Vagina (tissue), 2 donors: ENCODE results near the gene PCSK2.

Experiments
- CTCF ChIP-seq, 3 experiments: fragments of 450-650 bp in 2 of 3; fragments of 200-600 bp in 1 of 3; sonication (generic) in 1 of 3; IDR thresholded peaks; one replicate each; pipeline ENCODE4 v1.5.1; 2017 to 2019; ENCODE audit warnings: antibody characterized with exemption in 3 of 3, mild to moderate bottlenecking in 2 of 3, moderate library complexity in 2 of 3
- POLR2A ChIP-seq, 2 donors: fragments of 450-650 bp; IDR thresholded peaks; one replicate each; pipeline ENCODE4 v1.6.1; 2017; ENCODE audit warnings: antibody characterized with exemption in 2 of 2, mild to moderate bottlenecking in 2 of 2, moderate library complexity in 2 of 2

GRCh38 chr20:17343091-17343490 lies 116.3 kb downstream of the PCSK2 start:
- TF ChIP-seq CTCF (IDR thresholded peaks at IDR 0.05), result no peak
- no peak for TF ChIP-seq POLR2A (IDR thresholded peaks at IDR 0.05)
